Endodermal cell (in vitro differentiated cells): ENCODE results near the gene RYR2. TPM values are rescaled to one million over a fixed set of nuclear protein-coding genes. Genes with fewer than 3 reads are reported as not detected.

Experiments used
- DNase-seq: peaks from one replicate; pipeline ENCODE4 v3.0.0-alpha.2; 2017
- H3K27ac ChIP-seq: 2 replicates; pipeline ENCODE4 v1.5.1; 2013; ENCODE audit warnings: mild to moderate bottlenecking, low read depth, low read length, moderate library complexity
- H3K27me3 ChIP-seq: 2 replicates; pipeline ENCODE4 v1.6.1; 2013; ENCODE audit warnings: mild to moderate bottlenecking, low read length, moderate library complexity; ENCODE audit not compliant: insufficient read depth, control insufficient read depth, poor library complexity, severe bottlenecking
- H3K36me3 ChIP-seq: 2 replicates; pipeline ENCODE4 v1.7.0; 2013; ENCODE audit warnings: mild to moderate bottlenecking, low read length, moderate library complexity; ENCODE audit not compliant: control insufficient read depth, insufficient read depth
- H3K4me1 ChIP-seq: one replicate; pipeline ENCODE4 v1.7.0; 2013; ENCODE audit warnings: low read length; ENCODE audit not compliant: control insufficient read depth, insufficient read depth
- H3K4me3 ChIP-seq: 2 replicates; pipeline ENCODE4 v1.5.1; 2013; ENCODE audit warnings: mild to moderate bottlenecking, low read length, moderate library complexity
- H3K9ac ChIP-seq: 2 replicates; pipeline ENCODE4 v1.6.1; 2013; ENCODE audit warnings: mild to moderate bottlenecking, low read length, moderate library complexity; ENCODE audit not compliant: poor library complexity, severe bottlenecking; ENCODE audit errors: extremely low read depth
- H3K9me3 ChIP-seq: 2 replicates; pipeline ENCODE4 v1.6.1; 2013; ENCODE audit warnings: mild to moderate bottlenecking, low read length, moderate library complexity; ENCODE audit not compliant: control insufficient read depth
- H3K27ac Mint-ChIP-seq: 2 replicates; pipeline ENCODE4 v1.8.0; 2020; ENCODE audit warnings: mixed read lengths
- H3K27me3 Mint-ChIP-seq: 2 replicates; pipeline ENCODE4 v1.8.0; 2021; ENCODE audit warnings: mild to moderate bottlenecking, mixed read lengths; ENCODE audit not compliant: insufficient read depth
- H3K36me3 Mint-ChIP-seq: 2 replicates; pipeline ENCODE4 v1.8.0; 2020; ENCODE audit warnings: low read depth, mixed read lengths
- H3K4me1 Mint-ChIP-seq: 2 replicates; pipeline ENCODE4 v1.8.0; 2020; ENCODE audit warnings: mixed read lengths
- H3K4me3 Mint-ChIP-seq: 2 replicates; pipeline ENCODE4 v1.8.0; 2020; ENCODE audit warnings: mild to moderate bottlenecking, moderate library complexity, mixed read lengths
- H3K9me3 Mint-ChIP-seq: 2 replicates; pipeline ENCODE4 v1.8.0; 2020; ENCODE audit warnings: mild to moderate bottlenecking, mixed read lengths
- WGBS, 2 experiments: methylation state at CpG; one replicate each; pipeline versions ENCODE4 v1.1.5 to v1.1.7; 2013; ENCODE audit warnings: missing lambda C conversion rate in 2 of 2, mixed read lengths in 1 of 2; ENCODE audit not compliant: insufficient coverage in 1 of 2, insufficient read length in 1 of 2; 5-methylcytosine and 5-hydroxymethylcytosine counted together
- total RNA-seq, 2 donors: library from RNA; stranded (reverse); fragmentation: NEBNext Ultra II Directional in 1 of 2; extraction: Animal tissue kit (Norgen Biotek cat#: 25700) in 1 of 2; gene quantifications; 2 replicates in 1 of 2; 3 replicates in 1 of 2; pipeline ENCODE4 v1.2.1, GENCODE V29; 2021
- TF ChIP-seq, protein P1 (sequence below): fragments of 200-600 bp; sonication (generic); conservative IDR thresholded peaks from 2 replicates; pipeline ENCODE4 v1.5.0; 2021; ENCODE audit warnings: antibody characterized with exemption, mild to moderate bottlenecking

Gene RYR2
- total RNA-seq, 2 donors from 2014 or later, result 0.95 to 2.4 TPM

- Histone ChIP-seq H3K36me3 (no peaks in the 10 kb centered on the region), H3K9me3 (peaks cover 7% of the 10 kb centered on the region), H3K4me3 (no peak overlapping the region), H3K27me3 (no peaks in the 10 kb centered on the region), H3K27ac (no peak overlapping the region), H3K4me1 (no peaks in the 10 kb centered on the region), H3K9ac (no peak overlapping the region)
- no peaks in the 10 kb centered on the region for H3K27me3 Mint-ChIP-seq
- DNase-seq, result no peak
- TF ChIP-seq, protein P1, sequence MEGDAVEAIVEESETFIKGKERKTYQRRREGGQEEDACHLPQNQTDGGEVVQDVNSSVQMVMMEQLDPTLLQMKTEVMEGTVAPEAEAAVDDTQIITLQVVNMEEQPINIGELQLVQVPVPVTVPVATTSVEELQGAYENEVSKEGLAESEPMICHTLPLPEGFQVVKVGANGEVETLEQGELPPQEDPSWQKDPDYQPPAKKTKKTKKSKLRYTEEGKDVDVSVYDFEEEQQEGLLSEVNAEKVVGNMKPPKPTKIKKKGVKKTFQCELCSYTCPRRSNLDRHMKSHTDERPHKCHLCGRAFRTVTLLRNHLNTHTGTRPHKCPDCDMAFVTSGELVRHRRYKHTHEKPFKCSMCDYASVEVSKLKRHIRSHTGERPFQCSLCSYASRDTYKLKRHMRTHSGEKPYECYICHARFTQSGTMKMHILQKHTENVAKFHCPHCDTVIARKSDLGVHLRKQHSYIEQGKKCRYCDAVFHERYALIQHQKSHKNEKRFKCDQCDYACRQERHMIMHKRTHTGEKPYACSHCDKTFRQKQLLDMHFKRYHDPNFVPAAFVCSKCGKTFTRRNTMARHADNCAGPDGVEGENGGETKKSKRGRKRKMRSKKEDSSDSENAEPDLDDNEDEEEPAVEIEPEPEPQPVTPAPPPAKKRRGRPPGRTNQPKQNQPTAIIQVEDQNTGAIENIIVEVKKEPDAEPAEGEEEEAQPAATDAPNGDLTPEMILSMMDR, result no peak
- 78 to 100% methylated on average over 1 to 3 of the region's 3 CpGs for WGBS, 2 experiments
- H3K4me3 Mint-ChIP-seq, result no peak overlapping the region
- H3K9me3 Mint-ChIP-seq, result peaks cover 4% of the 10 kb centered on the region
- H3K4me1 Mint-ChIP-seq, result no peaks in the 10 kb centered on the region
- peaks cover 6% of the 10 kb centered on the region for H3K36me3 Mint-ChIP-seq
- no peak overlapping the region for H3K27ac Mint-ChIP-seq
Observed at GRCh38 chr1:237393632-237394031, 351.6 kb downstream of the RYR2 start.

- H3K9me3 Mint-ChIP-seq, result peaks cover 10% of the 10 kb centered on the region
- Histone ChIP-seq H3K36me3 (no peaks in the 10 kb centered on the region), H3K9me3 (peaks cover 14% of the 10 kb centered on the region), H3K4me1 (no peaks in the 10 kb centered on the region), H3K27ac (no peak overlapping the region), H3K9ac (no peak overlapping the region), H3K4me3 (no peak overlapping the region), H3K27me3 (no peaks in the 10 kb centered on the region)
- peaks cover 8% of the 10 kb centered on the region for H3K36me3 Mint-ChIP-seq
- 85 to 100% methylated on average over 1 to 2 of the region's 2 CpGs for WGBS, 2 experiments
- no peak overlapping the region for H3K4me3 Mint-ChIP-seq
- TF ChIP-seq, protein P1, result no peak
- DNase-seq, result no peak
- H3K27me3 Mint-ChIP-seq, result no peaks in the 10 kb centered on the region
- H3K27ac Mint-ChIP-seq, result no peak overlapping the region
- H3K4me1 Mint-ChIP-seq, result no peaks in the 10 kb centered on the region
Observed at GRCh38 chr1:237394281-237394680, 352.3 kb downstream of the RYR2 start.

GRCh38 chr1:237396426-237396825, 354.4 kb downstream of the RYR2 start:
- TF ChIP-seq, protein P1, result no peak
- H3K4me3 Mint-ChIP-seq, result no peak overlapping the region
- H3K4me3 ChIP-seq, result no peak overlapping the region
- no peak overlapping the region for H3K27ac ChIP-seq
- H3K27ac Mint-ChIP-seq, result peak overlapping the region; percentile 53
- peaks cover 9% of the 10 kb centered on the region for H3K36me3 Mint-ChIP-seq
- H3K9me3 Mint-ChIP-seq, result peaks cover 20% of the 10 kb centered on the region
- H3K27me3 Mint-ChIP-seq, result no peaks in the 10 kb centered on the region
- no peaks in the 10 kb centered on the region for H3K4me1 ChIP-seq
- WGBS, 2 experiments, result 82% methylated on average over 1 of the region's 1 CpG; no CpG with 5 or more reads in 1 of the 2 experiments
- H3K36me3 ChIP-seq, result no peaks in the 10 kb centered on the region
- H3K27me3 ChIP-seq, result no peaks in the 10 kb centered on the region
- H3K9ac ChIP-seq, result no peak overlapping the region
- no peaks in the 10 kb centered on the region for H3K4me1 Mint-ChIP-seq
- H3K9me3 ChIP-seq, result peaks cover 23% of the 10 kb centered on the region
- DNase-seq, result no peak
